ENCODE data around the gene PDPK1. TPM values are rescaled to one million over a fixed set of nuclear protein-coding genes. Genes with fewer than 3 reads are reported as not detected.

PDPK1 gene
- total RNA-seq, 1 donor from 2014 or later, result 46.4 TPM

DNA sequence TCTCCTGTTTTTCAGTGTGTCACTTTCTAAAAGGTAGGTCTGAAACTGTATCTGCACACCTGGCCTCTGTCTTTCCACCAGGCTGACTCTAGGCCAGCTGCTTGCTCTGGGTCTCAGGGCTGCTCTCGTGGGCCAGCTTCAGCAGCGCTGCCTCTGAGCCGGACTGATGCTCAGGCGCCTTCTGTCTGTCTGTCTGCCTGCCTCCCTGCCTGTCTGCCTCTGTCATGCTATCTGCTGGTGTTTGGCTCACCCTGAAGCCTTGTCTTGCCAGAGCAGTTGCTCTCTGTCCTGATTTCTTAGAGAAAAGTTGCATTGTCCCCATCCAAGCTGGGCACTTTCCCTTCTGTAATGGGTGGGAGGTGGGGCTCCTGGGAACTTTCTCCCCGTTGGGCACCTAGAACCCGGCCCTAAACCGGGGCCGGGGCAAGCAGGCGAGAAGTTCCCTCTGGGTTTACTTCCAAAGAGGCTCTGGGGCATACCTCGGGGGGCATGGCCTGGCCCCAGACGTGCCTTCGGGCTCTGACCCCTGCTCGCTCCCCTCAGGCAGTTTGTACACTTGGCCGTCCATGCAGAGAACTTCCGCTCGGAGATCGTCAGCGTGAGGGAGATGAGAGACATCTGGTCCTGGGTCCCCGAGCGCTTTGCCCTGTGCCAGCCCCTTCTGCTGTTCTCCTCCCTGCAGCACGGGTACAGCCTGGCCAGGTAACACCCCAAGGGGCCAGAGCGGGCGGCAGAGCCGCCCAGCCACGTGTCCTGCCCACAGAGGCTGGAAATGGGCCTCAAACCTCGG is 39.9 kb upstream of the PDPK1 start:
- H3K4me3 ChIP-seq, result peak overlapping the region; percentile 30
- peak overlapping the region; percentile 84 for H3K27ac ChIP-seq (replicated peaks)
- H3K9me3 ChIP-seq (replicated peaks), result no peaks in the 10 kb centered on the region
- TF ChIP-seq, protein P1, sequence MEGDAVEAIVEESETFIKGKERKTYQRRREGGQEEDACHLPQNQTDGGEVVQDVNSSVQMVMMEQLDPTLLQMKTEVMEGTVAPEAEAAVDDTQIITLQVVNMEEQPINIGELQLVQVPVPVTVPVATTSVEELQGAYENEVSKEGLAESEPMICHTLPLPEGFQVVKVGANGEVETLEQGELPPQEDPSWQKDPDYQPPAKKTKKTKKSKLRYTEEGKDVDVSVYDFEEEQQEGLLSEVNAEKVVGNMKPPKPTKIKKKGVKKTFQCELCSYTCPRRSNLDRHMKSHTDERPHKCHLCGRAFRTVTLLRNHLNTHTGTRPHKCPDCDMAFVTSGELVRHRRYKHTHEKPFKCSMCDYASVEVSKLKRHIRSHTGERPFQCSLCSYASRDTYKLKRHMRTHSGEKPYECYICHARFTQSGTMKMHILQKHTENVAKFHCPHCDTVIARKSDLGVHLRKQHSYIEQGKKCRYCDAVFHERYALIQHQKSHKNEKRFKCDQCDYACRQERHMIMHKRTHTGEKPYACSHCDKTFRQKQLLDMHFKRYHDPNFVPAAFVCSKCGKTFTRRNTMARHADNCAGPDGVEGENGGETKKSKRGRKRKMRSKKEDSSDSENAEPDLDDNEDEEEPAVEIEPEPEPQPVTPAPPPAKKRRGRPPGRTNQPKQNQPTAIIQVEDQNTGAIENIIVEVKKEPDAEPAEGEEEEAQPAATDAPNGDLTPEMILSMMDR (IDR thresholded peaks at IDR 0.05; ENCODE audit: borderline replicate concordance), result no peak
- H3K4me1 ChIP-seq, result peaks cover 56% of the 10 kb centered on the region
- intact Hi-C loops (cut with micrococcal nuclease), result no loop called here
- no peaks in the 10 kb centered on the region for H3K27me3 ChIP-seq (ENCODE audit: low read depth)
- no peak for DNase-seq
- peaks cover 7% of the 10 kb centered on the region for H3K36me3 ChIP-seq

DNA sequence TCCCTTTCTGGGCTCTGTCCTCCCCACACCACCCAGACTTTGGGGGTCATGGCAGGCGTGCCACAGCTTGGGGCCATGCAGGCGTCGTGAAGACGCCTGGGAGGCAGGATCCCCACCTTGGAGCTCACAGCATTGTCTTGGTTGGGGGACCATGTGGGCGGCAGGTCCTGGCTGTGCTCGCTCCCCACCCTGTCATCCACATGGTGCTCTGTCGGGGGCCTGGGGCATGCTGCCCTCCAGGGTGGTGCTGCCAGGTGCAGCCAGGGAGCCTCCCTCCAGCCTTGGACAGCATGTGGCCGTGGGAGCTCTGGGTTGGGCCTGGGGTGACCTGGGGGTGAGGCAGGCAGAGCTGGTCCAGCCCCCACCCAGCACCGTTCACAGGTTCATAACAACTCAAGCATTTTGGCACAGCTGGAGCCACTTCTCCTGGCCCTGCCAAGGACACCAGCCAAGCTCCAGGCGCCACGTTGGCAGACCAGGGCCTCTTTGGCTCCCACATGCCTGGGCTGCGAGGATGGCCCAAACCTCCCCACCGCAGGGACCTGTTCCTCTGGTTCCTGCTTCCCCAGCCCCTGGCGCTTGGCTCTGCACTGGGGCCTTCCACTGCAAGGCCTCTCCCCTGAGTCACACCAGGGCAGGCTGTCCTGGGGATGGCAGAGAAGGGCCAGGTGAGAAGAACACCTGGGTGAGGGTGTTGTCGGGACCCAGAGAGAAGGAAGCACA is 39.1 kb upstream of the PDPK1 start:
- intact Hi-C loops (cut with micrococcal nuclease), result no loop called here
- Histone ChIP-seq H3K27ac (replicated peaks) (peak overlapping the region; percentile 84), H3K36me3 (peaks cover 7% of the 10 kb centered on the region), H3K9me3 (replicated peaks) (no peaks in the 10 kb centered on the region), H3K4me1 (peaks cover 62% of the 10 kb centered on the region), H3K4me3 (no peak overlapping the region), H3K27me3 (ENCODE audit: low read depth) (no peaks in the 10 kb centered on the region)
- peak; percentile 63 for DNase-seq
- TF ChIP-seq, protein P1 (IDR thresholded peaks at IDR 0.05; ENCODE audit: borderline replicate concordance), result no peak

DNA sequence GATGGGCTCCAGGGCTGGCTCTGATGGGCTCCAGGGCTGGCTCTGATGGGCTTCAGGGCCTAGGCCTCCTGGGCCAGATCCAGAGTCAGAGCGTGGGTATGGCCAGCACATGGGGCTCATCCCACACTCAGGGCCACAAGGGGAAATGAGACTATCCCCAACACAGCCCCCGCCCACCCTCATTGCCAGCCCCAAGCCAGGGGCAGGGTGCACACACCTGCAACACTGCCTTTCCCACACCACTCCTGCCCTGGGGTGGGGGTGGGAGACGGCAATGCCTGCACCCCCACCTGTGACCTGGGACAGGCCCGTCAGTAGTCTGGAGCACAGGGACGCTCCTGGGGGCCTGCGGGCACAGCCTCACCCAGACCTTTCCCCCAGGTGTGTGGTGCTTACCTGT is 38.4 kb upstream of the PDPK1 start:
- no peaks in the 10 kb centered on the region for H3K9me3 ChIP-seq (replicated peaks)
- DNase-seq, result no peak
- peak overlapping the region; percentile 84 for H3K27ac ChIP-seq (replicated peaks)
- TF ChIP-seq, protein P1 (IDR thresholded peaks at IDR 0.05; ENCODE audit: borderline replicate concordance), result no peak
- peaks cover 7% of the 10 kb centered on the region for H3K36me3 ChIP-seq
- peaks cover 62% of the 10 kb centered on the region for H3K4me1 ChIP-seq
- H3K27me3 ChIP-seq (ENCODE audit: low read depth), result no peaks in the 10 kb centered on the region
- no peak overlapping the region for H3K4me3 ChIP-seq
- intact Hi-C loops (cut with micrococcal nuclease), result no loop called here

DNA sequence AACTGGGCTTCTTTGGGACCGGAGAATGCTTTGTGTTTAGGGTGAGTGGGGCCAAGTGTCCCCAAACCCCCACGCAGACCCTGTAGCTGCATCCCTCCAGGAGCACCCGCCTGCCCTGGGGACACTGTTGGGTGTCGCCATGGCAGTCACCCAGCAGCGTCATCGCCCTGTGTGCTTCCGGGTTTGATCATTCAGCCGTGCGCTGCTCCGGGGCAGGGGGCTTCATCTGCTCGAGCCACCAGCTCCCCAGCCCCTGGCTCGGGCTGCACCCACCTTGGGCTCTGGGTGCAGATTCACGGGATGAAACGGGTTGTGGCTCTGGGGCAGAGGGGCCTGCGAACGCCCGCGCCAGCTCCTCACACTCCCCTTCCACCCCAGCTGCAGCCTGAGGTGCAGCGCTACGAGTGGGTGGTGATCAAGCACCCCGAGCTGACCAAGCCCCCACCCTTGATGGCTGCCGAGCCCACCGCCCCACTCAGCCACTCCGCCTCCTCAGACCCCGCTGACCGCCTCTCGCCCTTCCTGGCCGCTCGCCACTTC is 37.9 kb upstream of the PDPK1 start:
- no peaks in the 10 kb centered on the region for H3K27me3 ChIP-seq (ENCODE audit: low read depth)
- H3K36me3 ChIP-seq, result peaks cover 7% of the 10 kb centered on the region
- TF ChIP-seq, protein P1 (IDR thresholded peaks at IDR 0.05; ENCODE audit: borderline replicate concordance), result no peak
- H3K9me3 ChIP-seq (replicated peaks), result no peaks in the 10 kb centered on the region
- peaks cover 66% of the 10 kb centered on the region for H3K4me1 ChIP-seq
- intact Hi-C loops (cut with micrococcal nuclease), result no loop called here
- H3K27ac ChIP-seq (replicated peaks), result no peak overlapping the region
- H3K4me3 ChIP-seq, result no peak overlapping the region
- DNase-seq, result no peak

DNA sequence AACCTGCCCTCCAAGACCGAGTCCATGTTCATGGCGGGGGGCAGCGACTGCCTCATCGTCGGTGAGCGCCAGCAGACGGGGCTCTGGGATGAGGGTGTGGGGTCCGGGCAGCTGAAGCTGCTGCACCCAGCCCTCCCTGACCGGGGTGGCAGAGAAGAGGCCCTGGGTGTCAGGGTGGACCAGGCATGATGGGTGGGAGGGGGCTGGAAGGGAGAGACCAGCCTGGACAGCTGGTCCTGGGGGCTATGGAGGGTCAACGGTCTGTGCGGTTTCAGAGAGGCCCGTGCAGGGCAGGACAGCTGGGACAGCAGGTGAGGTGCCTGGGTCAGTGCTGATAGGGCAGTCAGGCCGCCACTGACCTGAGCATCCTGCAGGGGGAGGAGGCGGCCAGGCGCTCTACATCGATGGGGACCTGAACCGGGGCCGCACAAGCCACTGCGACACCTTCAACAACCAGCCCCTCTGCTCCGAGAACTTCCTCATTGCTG is 37.3 kb upstream of the PDPK1 start:
- Histone ChIP-seq H3K27me3 (ENCODE audit: low read depth) (no peaks in the 10 kb centered on the region), H3K9me3 (replicated peaks) (no peaks in the 10 kb centered on the region), H3K36me3 (peaks cover 7% of the 10 kb centered on the region), H3K4me3 (no peak overlapping the region), H3K27ac (replicated peaks) (no peak overlapping the region), H3K4me1 (peaks cover 72% of the 10 kb centered on the region)
- TF ChIP-seq, protein P1 (IDR thresholded peaks at IDR 0.05; ENCODE audit: borderline replicate concordance), result no peak
- intact Hi-C loops (cut with micrococcal nuclease), result no loop called here
- DNase-seq, result no peak
